GM12878 (cell line): ENCODE data around the gene CNOT2. TPM values are rescaled to one million over a fixed set of nuclear protein-coding genes. Genes with fewer than 3 reads are reported as not detected.

Experiments used
- ATAC-seq: fragments of 200-7000 bp; cut with Tn5 transposase; 3 replicates; pipeline ENCODE4 v1.9.1; 2020; ENCODE audit warnings: mild to moderate bottlenecking, moderate library complexity
- BruUV-seq: library from RNA; stranded (reverse); fragments of 400-500 nt; replicated peaks from 2 replicates; lab custom pipeline; 2021; lab: Mats Ljungman, UMichigan
- CTCF ChIA-PET: fragments of 300-600 bp; sonication (Branson Sonifier 250); formaldehyde crosslinking; extraction: SDS; loops from one replicate; lab custom pipeline; 2021; ENCODE audit warnings: inconsistent platforms; lab: Yijun Ruan, JAX
- POLR2A ChIA-PET: fragments of 350-600 bp; formaldehyde crosslinking; extraction: SDS; loops from one replicate; lab custom pipeline; 2021; ENCODE audit warnings: inconsistent platforms; lab: Charles Lee
- RAD21 ChIA-PET: fragments of 300-600 bp; sonication (Branson Sonifier 250); formaldehyde crosslinking; loops from one replicate; lab custom pipeline; 2023; ENCODE audit warnings: antibody characterized with exemption; ENCODE audit not compliant: unreplicated experiment; lab: Charles Lee
- SMC1A ChIA-PET: fragments of 300-600 bp; sonication (Branson Sonifier 250); formaldehyde crosslinking; loops from one replicate; lab custom pipeline; 2023; ENCODE audit not compliant: unreplicated experiment, uncharacterized antibody; lab: Charles Lee
- DNase-seq: peaks from one replicate; pipeline ENCODE4 v3.0.0-alpha.2; 2011; ENCODE audit warnings: low read depth, low spot score
- FAIRE-seq: peaks from 3 replicates; lab custom pipeline; 2011; peaks lifted over from hg19 to GRCh38; lab: Jason Lieb, UNC
- H2AFZ ChIP-seq: 2 replicates; pipeline ENCODE4 v1.6.0; 2011; ENCODE audit warnings: low read depth, low read length, control low read depth; ENCODE audit not compliant: control insufficient read depth
- H3K27ac ChIP-seq: 2 replicates; pipeline ENCODE4 v1.5.1; 2011; ENCODE audit warnings: control low read depth; ENCODE audit not compliant: control insufficient read depth, insufficient read depth
- H3K27me3 ChIP-seq, 2 experiments: replicated peaks in 1 of 2; 2 replicates each; pipeline versions ENCODE4 v1.6.0 to v1.6.1; 2011; ENCODE audit warnings: low read length in 1 of 2; ENCODE audit not compliant: control insufficient read depth in 2 of 2, insufficient read depth in 2 of 2
- H3K36me3 ChIP-seq, 2 experiments: 2 replicates each; pipeline ENCODE4 v1.5.1; 2011; ENCODE audit warnings: low read length in 1 of 2; ENCODE audit not compliant: control insufficient read depth in 2 of 2, insufficient read depth in 2 of 2
- H3K4me1 ChIP-seq: 2 replicates; pipeline ENCODE4 v1.6.1; 2011; ENCODE audit warnings: mild to moderate bottlenecking, low read length, moderate library complexity, mixed read lengths; ENCODE audit not compliant: control insufficient read depth, insufficient read depth
- H3K4me2 ChIP-seq: 2 replicates; pipeline ENCODE4 v1.6.0; 2011; ENCODE audit warnings: control low read depth; ENCODE audit not compliant: control insufficient read depth, insufficient read depth
- H3K4me3 ChIP-seq: fragments of 200-600 bp; sonication (generic); 2 replicates; pipeline ENCODE4 v1.5.1; 2016
- H3K79me2 ChIP-seq: 2 replicates; pipeline ENCODE4 v1.6.0; 2011; ENCODE audit warnings: low read length; ENCODE audit not compliant: control insufficient read depth, insufficient read depth
- H3K9ac ChIP-seq: 2 replicates; pipeline ENCODE4 v1.8.0; 2011; ENCODE audit warnings: low read length, control low read depth, mixed read lengths; ENCODE audit not compliant: control insufficient read depth, insufficient read depth
- H3K9me3 ChIP-seq: replicated peaks from 3 replicates; pipeline ENCODE4 v1.5.1; 2011; ENCODE audit warnings: mild to moderate bottlenecking, low read length; ENCODE audit not compliant: control insufficient read depth, insufficient read depth
- H4K20me1 ChIP-seq: 2 replicates; pipeline ENCODE4 v1.6.0; 2011; ENCODE audit not compliant: control insufficient read depth, insufficient read depth
- CREB1 ChIP-seq: IDR thresholded peaks from 2 replicates; pipeline ENCODE4 v1.6.1; 2012; ENCODE audit warnings: low read depth, mild to moderate bottlenecking, inconsistent platforms
- EGR1 ChIP-seq, 2 experiments: IDR thresholded peaks; 1 replicate in 1 of 2; 2 replicates in 1 of 2; pipeline ENCODE4 v1.6.1; 2011 to 2012; ENCODE audit warnings: low read depth in 2 of 2, low read length in 2 of 2, borderline replicate concordance in 1 of 2, mild to moderate bottlenecking in 1 of 2, moderate library complexity in 1 of 2
- EP300 ChIP-seq, 2 experiments: fragments of 150-350 bp in 1 of 2; IDR thresholded peaks; 2 replicates each; pipeline ENCODE4 v1.6.1; 2011 to 2012; ENCODE audit warnings: low read depth in 2 of 2, low read length in 2 of 2, borderline replicate concordance in 1 of 2, improper control_type of control experiment in 1 of 2, inconsistent platforms in 1 of 2; ENCODE audit not compliant: control insufficient read depth in 1 of 2
- IKZF2 ChIP-seq, 2 experiments: fragments of 450-650 bp; IDR thresholded peaks; 2 replicates each; pipeline ENCODE4 v1.6.1; 2017; ENCODE audit warnings: mild to moderate bottlenecking in 2 of 2, moderate library complexity in 2 of 2
- KAT2A ChIP-seq: conservative IDR thresholded peaks from 2 replicates; pipeline ENCODE4 v1.6.1; 2011; ENCODE audit warnings: low read depth, low read length; ENCODE audit not compliant: control insufficient read depth
- KLF5 ChIP-seq: fragments of 450-650 bp; IDR thresholded peaks from 2 replicates; pipeline ENCODE4 v1.6.1; 2014; ENCODE audit warnings: mild to moderate bottlenecking; ENCODE audit not compliant: partially characterized antibody
- MYB ChIP-seq: fragments of 150-350 bp; IDR thresholded peaks from 2 replicates; pipeline ENCODE4 v1.6.1; 2014; ENCODE audit warnings: mild to moderate bottlenecking, low read depth, low read length, borderline replicate concordance
- PAX8 ChIP-seq: fragments of 450-650 bp; IDR thresholded peaks from 2 replicates; pipeline ENCODE4 v1.6.1; 2017; ENCODE audit warnings: mild to moderate bottlenecking, moderate library complexity
- RELB ChIP-seq: fragments of 450-650 bp; IDR thresholded peaks from 2 replicates; pipeline ENCODE4 v1.6.1; 2017; ENCODE audit warnings: low read depth, mild to moderate bottlenecking, moderate library complexity
- WRNIP1 ChIP-seq: IDR thresholded peaks from 2 replicates; pipeline ENCODE4 v1.6.1; 2011; ENCODE audit warnings: low read depth, low read length, improper control_type of control experiment, borderline replicate concordance
- ZNF207 ChIP-seq: fragments of 450-650 bp; IDR thresholded peaks from 2 replicates; pipeline ENCODE4 v1.6.1; 2014; ENCODE audit warnings: antibody characterized with exemption, mild to moderate bottlenecking, borderline replicate concordance
- WGBS: methylation state at CpG from one replicate; pipeline ENCODE4 v1.1.6; 2016; ENCODE audit warnings: low lambda C conversion rate; ENCODE audit not compliant: insufficient replicate concordance, insufficient coverage; ENCODE audit errors: missing lambda C conversion rate; 5-methylcytosine and 5-hydroxymethylcytosine counted together
- in situ Hi-C: fragments of 300-500 bp; cut with MboI; formaldehyde crosslinking; loops from 9 replicates; pipeline ENCODE4 v1.14.3; 2018; ENCODE audit warnings: mixed read lengths
- intact Hi-C: fragments of 100-400 bp; cut with micrococcal nuclease; formaldehyde crosslinking; loops from one replicate; pipeline ENCODE4 v1.14.2; 2022; ENCODE audit not compliant: unreplicated experiment
- polyA plus RNA-seq, 11 experiments: library from polyadenylated mRNA; depleted of rRNA in 4 of 11; unstranded in 6 of 11; stranded (reverse) in 5 of 11; fragments of >200 nt; fragmentation: Nextera tagmentation in 4 of 11; fragmentation: Illumina TruSeq in 1 of 11; extraction: Ambion mirVana in 4 of 11; extraction: Trizol in 1 of 11; gene quantifications; 1 replicate in 1 of 11; 2 replicates in 10 of 11; pipeline versions ENCODE4 v1.2.1 to v1.2.3, GENCODE V29; 2011 to 2016; ENCODE audit warnings: inconsistent platforms in 2 of 11, missing spikeins in 2 of 11, low read depth in 1 of 11
- total RNA-seq, 4 experiments: library from RNA; depleted of rRNA in 3 of 4; stranded (reverse); fragments of >200 nt in 3 of 4; fragmentation: Illumina TruSeq in 1 of 4; extraction: Trizol in 1 of 4; gene quantifications; 2 replicates each; pipeline versions ENCODE4 v1.2.1 to v1.2.3, GENCODE V29; 2013 to 2021

CNOT2 gene
- total and polyA plus RNA-seq, 10 of the 15 experiments (the other 5 are each of a cell fraction or from before 2014, with no cell fraction given): 37.9 to 127 (median 82.4) TPM

- TF ChIP-seq MYB (no peak), IKZF2 (IDR thresholded peaks at IDR 0.05) (no peak), CREB1 (no peak), WRNIP1 (no peak), KAT2A (no peak), EGR1 (IDR thresholded peaks at IDR 0.05; ENCODE audit: borderline replicate concordance in 1 of 2, low read depth in 2 of 2, low read length in 2 of 2) (no peak), RELB (no peak), KLF5 (no peak)
Observed at GRCh38 chr12:70329728-70330127, 86.5 kb downstream of the CNOT2 start (continued).

- BruUV-seq: no TSS peak
- intact Hi-C loops (no loop called here), in situ Hi-C loops (no loop called here)
- no peak for ATAC-seq
- Histone ChIP-seq H3K27me3 (no peaks in the 10 kb centered on the region), H3K79me2 (no peaks in the 10 kb centered on the region; the same call in 1 of the 2 replicates), H3K9ac (no peak overlapping the region), H3K4me2 (no peak overlapping the region), H3K9me3 (no peaks in the 10 kb centered on the region), H3K27ac (no peak overlapping the region), H2AFZ (no peak overlapping the region), H3K36me3 (peaks cover 0 to 2% of the 10 kb centered on the region in 2 experiments; a peak in 1 of 4 replicates), H4K20me1 (no peaks in the 10 kb centered on the region), H3K4me3 (no peak overlapping the region), H3K4me1 (no peaks in the 10 kb centered on the region)
- ChIA-PET CTCF (interaction anchor here (0.7 kb wide), 1 partner anchor 89 kb away, joined by 3 read pairs; no protein-coding TSS in a partner anchor), POLR2A (no interaction called here), RAD21 (no interaction called here), SMC1A (interaction anchor here (0.9 to 1.4 kb wide), 3 partner anchors 10 to 429 kb away, joined by 4 to 7 read pairs (median 4); no protein-coding TSS in a partner anchor)
- DNase-seq: no peak
- no peak for FAIRE-seq
- TF ChIP-seq EP300 (IDR thresholded peaks at IDR 0.05; ENCODE audit: borderline replicate concordance in 1 of 2, control insufficient read depth in 1 of 2, low read depth in 2 of 2, low read length in 2 of 2): no peak
- no peak for TF ChIP-seq RELB
- TF ChIP-seq PAX8: no peak
- TF ChIP-seq ZNF207: no peak
- WGBS: 100% methylated on average over 2 of the region's 2 CpGs
Observed at GRCh38 chr12:70330158-70330557, 86.9 kb downstream of the CNOT2 start.
